NCI-H345 (cell line): ENCODE data around the gene SLC25A45.
A peak's percentile ranks its signal among the peaks of the same experiment; 100 is the strongest.

ENCODE experiments used
- DNase-seq: peaks from one replicate; lab custom pipeline; 2025; lab: John Stamatoyannopoulos, UW

The SLC25A45 gene

DNA sequence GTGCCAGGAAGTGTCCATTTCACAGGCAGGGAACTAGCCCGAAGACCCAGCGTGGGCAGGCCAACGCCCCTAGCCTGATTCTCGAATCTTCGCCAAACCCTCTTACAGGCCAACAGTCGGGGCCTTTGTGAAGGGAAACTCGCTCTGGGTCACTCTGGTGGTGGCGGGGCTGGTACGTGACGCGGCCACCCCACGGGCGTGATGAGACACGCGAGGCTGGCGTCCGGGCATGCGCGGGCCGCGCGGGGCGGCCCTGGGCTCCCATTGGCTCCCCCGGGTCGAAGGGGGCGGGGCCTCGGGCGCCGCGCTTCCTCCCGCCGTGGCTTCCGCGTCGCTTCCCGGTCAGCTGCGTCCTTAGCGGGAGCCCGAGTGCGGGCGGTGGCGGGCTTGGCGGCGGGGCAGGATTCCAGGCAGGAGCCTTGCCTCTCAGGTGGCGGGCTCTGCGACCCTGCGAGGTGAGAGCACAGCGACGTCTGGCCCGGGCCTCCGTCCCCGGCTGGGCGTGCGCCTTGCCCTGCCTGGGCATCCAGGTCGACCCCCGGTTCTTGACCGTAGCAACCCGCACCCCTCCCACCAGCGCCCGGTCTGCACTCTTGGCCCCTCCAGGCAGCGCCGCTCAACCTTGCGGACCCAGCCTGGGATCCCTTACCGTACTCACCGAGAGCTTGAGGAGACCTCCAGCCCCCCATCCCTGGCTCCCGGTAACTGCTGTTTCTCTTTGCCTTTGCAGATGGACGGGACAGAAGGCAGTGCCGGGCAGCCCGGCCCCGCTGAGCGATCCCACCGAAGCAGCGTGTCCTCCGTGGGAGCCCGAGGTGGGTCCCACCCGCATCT, 4.1 kb upstream of the SLC25A45 start, which contains the start of gene FRMD8:
TSS of gene FRMD8 (plus strand) at position 331 of the 834 bp plus-strand sequence. CDS start at position 731, 400 bp downstream.
- DNase-seq, result peak; percentile 86

DNA sequence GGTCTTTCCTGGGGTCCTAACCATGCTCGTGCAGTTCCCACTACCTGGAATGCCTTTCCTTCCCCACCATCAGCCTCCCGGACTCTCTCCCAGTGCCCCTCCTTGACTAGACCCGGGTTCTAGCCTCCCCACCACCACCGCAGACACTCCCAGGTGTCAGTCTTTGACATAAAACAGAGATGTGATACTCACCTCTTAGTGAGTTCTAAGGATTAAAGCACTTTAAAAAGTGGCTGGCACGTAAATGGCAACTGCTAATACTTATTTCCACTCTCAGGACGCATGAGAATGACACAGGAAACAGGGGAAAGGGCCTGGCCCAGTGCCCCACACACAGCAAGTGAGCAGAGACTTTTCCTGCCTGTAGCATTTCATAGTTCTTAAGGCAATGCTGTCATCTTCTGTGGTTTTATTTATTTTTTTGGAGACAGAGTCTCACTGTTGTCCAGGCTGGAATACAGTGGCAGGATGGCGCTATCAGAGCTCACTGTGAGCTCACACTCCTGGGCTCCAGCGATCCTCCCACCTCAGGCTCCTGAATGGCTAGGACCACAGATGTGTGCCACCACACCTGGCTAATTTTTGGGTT, 1.9 kb upstream of the SLC25A45 start:
- no peak for DNase-seq

DNA sequence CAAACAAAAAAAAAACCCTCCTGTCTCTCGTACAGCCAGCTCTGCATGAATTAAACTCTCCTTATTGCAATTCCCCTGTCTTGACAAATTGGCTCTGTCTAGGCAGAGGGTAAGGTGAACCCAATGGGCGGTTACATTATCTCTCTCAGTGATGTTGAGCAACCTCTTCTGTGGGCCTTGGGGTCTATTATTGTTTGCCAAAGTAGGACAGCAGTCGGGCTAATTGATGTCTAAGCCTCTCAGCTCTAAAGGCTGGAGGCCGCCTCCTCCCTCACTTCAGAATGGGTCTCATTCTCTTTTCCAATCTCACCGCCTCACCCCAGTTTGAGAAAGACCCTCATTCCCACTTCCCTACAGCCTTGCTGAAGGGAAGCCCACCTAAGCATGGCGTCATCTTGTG, 1.3 kb upstream of the SLC25A45 start:
- DNase-seq, result no peak

DNA sequence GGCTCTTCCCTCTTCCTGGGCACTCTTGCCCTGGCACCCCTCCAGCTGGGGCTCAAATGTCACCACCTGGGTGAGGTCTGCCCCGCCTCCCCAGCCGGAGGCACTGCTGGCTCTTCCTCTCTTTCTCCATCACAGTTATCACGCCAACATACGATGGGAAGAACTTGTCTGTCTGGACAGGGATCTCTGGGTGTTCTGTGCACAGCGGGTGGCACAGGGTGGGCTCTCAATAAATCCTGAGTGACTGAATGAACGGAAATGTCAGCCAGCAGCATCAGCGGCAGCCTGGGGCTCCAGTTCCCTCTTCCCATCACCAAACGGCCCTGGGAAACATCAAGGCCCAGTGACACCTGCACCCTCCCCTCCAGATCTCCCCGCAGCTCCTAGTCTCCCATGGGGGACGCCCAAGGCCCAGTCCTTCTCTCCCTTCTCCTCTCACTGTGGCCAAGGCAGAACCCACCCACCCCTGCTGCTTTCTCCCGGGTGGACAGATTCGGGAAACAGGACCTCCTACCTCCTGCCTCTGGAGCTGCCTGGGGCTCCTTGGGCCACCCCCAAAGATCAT, 440 bp upstream of the SLC25A45 start:
- DNase-seq, result no peak

DNA sequence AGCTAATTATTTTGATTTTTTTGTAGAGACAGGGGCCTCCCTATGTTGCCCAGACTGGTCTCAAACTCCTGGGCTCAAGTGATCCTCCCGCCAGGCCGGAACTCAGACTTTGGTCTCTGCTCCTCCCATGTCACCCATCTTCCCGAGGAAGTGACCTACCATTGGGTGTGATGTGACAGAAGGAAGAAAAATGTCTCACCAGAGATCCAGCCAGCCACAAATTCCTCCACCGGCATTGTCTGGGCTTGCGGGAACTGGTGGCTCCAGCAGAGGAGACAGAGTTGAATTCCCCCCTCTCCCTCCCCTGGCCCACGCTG, 772 bp downstream of the SLC25A45 start:
- DNase-seq, result no peak

DNA sequence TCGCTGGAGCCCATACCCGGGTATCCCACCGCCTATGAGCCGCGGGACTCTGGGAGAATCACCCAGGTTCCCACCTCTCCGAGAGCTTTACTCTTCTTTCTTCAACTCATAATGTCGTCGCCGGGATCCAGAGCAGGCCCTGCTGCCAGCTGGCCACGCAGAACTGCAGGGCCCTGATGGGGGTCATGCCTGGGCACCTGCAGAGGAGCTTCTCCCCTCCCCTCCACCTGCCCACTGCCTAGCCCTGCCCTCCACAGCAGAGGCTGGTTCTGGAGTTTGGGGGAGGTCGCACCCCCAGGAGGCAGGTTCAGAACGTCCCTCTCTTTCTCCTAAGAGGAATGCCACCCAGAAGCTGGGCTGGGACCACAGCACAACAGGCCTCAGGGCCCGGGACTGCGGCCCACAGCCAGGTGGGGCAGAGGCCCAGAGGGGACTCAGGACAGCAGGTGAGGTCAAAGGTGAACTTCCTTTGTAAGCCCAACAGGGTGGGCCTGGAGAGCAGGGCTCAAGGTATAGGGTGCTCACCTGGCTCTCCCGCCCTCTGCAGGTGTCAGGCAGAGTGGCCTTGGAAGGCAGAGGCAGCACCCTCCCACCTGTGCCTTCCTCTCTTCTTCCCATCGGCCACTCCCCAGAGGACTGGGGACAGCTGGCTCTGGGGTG, 1.9 kb downstream of the SLC25A45 start:
- DNase-seq, result no peak

DNA sequence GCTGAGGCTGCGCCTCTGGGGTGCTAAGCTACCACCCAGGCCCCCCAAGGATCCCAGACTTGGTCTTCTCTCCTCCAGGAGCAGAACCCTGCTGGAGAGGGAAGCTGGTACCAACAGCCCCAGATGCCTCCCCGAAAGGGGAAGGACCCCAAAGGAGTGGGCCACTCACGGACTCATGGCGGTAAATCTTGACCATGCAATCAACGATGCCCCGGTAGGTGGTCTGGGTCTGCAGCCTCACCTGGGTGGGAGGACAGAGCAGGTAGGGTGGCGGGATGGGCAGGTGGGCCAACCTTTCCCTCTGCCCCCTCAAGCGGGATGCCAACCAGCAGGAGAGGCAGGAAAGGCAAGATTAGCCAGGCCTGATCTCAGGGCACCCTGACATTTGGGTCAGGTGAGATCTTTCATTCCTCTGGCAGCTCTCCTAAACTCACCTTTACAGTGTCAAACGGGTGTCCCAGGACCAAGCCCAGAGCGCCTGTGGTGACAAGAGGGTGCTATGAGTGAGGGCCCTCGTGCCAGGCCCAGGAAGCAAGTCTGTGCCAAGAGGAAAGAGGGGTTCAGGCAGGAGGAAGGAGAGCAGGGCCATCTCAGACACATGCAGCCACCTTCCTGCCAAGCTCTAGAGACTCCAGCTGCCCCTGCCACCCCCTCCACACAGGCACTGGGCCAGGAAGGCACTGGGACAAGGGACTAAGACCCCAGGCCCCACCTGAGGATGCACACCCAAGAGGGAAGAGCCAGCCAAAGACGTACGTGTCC, 2.6 kb downstream of the SLC25A45 start:
- DNase-seq, result no peak

DNA sequence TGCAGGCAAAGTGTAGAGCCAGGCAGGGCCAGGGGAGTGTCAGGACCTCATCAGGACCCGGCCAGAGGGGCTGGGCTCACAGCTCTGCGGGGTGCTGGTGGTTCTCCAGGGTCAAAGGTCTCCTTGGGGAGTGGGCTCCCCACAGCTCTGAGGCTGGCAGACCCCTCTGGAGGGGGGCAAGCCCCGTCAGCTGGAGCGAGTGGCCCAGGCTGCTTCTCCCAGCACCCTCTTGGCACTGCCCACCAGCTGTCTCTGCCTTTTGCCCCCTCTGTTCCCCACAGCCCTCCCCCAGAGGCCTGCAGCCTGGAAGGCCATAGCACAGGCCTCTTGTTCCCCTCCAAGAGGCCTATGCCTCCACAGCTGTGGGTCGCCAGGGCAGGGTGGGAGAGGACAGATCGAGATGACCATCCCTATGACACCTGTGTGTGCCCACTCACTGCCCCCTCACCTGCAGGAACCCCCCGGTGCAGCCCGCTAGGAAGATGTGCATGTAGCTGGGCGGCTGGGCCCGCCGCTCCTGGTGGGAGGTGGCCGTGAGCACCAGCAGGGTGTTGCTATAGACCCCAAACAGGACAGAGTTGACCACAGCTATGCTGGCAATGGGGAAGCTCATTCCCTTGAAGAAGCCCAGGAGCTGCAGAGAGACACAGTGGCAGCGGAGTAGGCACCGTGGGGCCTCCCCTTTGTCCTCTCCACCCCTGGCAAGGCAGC, 3.4 kb downstream of the SLC25A45 start:
- DNase-seq, result no peak

DNA sequence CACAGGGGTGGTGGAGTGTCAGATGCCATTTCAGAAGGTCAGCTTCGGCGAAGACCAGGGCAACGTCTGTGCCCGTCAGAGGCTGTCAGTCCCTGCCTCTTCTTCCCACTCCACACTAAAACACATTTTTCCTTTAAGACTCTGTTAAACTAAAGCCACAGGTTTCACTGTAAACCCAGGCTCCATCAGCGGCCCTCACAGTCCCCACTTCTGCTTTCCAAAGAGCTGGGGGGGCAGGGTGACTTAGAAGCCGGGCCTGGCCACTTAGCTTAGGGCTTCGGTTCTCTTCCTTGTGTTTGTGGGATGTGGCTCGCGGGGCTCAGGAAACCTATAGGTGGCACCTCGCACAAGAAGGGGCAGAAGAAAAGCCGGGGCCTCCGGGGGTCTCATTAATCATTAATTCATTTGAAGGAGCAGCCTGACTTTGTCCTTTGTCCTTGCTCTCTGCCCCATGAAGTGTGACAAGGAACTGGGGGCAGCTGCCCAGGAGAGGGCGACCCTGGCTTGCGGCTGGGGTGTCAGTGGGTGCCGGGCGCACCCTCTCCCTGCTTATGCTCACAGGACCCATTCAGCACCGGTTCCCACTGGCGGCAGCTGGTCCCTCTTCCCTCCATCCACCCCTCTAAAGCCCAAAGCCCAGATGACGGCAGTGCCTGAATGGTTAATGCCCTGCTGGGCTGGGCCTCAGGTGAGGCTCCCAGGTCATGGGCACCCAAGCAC, 4.1 kb downstream of the SLC25A45 start:
- DNase-seq, result no peak

DNA sequence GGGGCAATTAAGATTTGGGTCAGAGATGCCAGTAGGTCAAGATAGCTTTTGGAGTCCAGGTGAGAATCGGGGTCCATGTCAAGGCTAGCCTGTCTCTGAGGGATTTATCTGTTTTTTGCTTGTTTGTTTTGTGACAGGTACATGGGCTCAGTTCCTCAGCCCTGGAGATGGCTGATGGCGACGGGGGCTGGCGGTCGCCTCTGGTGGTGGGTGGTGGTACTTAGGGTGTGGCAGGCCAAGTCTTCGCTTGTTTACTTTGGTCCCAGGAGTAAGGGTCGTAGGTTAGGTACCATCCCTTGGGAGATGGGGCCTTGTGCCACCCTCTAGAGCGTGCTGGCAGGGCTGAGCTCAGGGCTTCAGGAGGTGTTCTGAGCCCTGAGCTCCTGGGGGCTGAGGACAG, 4.7 kb downstream of the SLC25A45 start:
- DNase-seq, result no peak

DNA sequence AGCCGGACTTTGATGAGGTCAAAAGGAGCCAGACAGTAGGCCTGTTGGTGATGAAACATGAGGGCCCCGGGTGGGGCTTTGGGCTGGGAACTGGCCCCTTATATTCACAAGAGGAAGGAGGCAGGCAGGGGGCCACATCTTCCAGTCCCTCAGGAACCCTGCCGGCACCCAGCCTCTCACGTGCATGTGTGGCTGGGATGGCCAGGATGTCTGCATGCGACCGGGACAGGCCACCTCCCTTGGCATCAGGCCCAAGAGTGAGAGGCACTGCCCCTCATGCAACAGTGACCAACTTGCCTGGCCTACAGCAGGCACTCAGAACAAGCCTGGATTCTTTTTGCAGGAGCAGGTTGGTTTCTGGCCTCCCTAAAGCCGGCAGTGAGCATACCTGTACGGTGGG, 5.4 kb downstream of the SLC25A45 start:
- DNase-seq, result no peak

DNA sequence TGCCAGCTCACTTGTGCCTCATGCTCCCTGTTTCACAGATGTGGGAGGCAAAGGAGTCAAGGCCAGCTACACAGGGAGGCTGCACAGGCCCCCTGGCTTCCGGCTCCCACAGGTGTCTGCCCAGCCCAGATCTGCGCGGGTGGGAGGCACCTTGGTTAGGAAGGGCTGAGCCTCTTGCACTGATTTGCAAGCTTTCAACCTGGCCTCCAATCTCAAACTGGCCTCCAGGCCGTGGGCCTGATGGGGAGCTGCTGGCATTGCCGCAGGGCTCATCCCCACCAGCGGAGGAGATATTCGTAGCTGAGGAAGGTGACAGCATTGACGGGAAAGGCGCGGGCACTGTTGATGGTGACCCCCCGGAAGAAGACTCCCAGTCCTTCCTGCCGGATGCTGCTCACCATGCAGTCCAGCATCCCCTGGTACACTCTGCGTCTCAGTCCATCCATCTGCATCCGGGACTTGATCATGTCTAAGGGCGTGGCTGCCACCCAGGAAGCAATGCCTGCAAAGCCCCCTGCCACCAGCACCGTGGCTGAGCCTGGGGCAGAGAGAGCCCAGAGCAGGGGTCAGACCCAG, 6.2 kb downstream of the SLC25A45 start:
- DNase-seq, result no peak

DNA sequence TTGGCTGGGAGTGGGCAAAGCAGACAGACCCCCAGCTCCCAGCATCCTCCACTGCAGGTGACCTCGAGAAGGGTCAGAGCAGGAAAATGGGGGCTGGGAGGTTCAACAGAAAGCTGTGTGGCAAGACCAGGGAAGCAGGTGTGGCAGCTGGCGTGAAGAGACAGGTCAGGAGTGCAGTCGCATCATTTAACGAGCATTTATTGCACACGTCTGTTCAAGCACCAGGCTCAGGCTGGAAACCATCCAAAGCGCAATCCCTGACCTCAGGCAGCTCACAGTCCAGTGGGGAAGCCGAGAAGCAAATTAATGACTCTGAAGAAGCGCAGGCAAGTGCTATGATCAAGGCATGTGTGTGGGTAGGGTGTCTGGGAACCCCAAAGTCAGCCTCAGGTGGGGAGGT, 7.4 kb downstream of the SLC25A45 start:
- no peak for DNase-seq

DNA sequence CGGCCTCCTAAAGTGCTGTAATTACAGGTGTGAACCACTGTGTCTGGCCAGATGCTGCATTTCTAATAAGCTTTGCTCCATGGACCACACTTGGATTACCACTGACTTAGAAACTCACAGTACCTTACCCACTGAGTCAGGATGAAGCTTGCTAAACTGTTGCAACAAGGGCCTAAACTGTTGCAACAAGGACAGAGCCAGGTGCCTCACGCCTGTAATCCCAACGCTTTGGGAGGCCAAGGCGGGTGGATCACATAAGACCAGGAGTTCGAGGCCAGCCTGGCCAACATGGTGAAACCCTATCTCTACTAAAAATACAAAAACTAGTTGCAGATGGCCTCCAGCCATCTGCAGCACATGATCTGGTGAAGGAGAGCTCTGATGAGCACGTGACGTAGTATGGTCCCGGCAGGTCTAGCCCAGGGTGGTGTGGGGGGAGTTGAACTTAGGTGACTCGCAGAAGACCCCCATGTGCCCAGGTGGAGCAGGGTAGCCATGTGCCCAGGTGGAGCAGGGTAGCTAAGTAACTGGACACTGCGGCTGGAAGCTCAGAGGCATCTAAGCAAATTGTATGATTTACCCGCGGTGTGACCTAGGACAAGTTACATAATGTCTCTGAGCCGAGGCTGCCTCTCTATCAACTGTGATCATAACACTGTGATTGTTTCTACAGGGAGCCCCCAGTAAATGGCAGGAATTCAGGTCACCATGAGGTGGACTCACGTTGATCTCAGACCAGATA, 8.4 kb downstream of the SLC25A45 start:
- DNase-seq, result no peak

DNA sequence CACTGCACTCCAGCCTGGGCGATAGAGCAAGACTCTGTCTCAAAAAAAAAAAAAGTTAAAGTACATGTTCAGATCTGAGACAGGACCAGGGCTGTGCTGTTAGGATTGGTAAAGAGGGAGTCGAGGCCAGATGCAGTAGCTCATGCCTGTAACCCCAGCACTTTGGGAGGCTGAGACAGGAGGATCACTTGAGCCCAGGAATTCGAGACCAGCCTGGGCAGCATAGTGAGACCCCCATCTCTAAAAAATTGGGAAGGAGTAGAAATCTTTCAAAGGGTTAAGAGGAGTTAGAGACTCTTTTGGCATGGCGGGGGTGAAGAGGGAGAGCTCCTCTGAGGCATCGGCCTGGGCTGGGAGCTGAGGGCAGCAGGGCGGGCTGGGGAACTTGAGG, 11.8 kb downstream of the SLC25A45 start:
- no peak for DNase-seq

DNA sequence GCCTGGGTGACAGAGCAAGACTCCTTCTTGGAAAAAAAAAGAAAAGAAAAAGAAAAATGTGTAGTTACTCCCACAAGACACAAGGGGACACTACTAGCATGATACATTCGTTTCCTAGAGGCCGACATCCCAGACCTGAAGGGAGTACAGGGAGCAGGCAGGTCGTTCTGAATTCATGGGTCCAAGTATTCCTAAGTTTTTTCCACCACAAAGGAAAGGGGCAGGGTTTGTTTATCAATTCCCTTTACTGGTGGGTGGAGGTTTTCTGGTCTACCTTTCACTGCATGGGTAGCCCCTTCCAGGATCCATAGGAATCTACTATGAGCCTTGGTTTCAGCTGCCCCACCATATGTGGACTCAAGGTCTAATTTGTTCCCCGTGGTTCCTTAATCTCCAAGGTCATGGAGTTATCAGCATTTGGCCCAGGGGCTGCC, 16.1 kb downstream of the SLC25A45 start:
- peak; percentile 70 for DNase-seq

DNA sequence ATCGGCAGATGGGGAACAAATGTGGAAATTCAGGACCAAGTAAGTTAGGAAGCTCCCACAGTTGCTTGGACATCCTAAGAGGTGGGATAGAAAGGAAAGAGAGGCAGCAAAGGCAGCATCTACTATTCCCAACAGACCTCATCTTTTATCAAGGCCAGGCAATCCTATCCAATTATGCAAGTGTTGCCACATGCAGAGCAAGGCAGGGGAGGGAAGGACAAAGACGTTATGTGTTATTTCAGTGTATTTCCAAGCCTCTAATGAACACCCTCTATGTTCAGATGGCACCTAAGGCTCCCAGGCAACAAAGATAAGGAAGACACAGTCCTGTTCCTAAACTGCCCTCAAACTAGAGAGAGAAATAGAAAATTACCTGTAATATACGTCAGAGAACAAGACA, 18.7 kb downstream of the SLC25A45 start:
- no peak for DNase-seq

DNA sequence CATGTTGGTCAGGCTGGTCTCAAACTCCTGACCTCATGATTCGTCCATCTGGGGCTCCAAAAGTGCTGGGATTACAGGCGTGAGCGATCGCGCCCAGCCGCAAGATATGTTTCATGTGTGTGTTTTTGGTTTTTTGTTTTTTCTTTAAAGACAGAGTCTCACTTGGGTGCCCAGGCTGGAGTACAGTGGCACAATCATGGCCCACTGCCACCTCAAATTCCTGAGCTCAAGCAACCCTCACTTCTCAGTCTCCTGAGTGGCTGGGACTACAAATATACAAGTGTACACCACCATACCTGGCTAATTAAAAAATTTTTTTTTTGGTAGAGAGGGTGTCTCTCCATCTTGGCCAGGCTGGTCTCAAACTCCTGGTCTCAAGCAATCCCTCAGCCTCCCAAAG, 19.5 kb downstream of the SLC25A45 start:
- no peak for DNase-seq

DNA sequence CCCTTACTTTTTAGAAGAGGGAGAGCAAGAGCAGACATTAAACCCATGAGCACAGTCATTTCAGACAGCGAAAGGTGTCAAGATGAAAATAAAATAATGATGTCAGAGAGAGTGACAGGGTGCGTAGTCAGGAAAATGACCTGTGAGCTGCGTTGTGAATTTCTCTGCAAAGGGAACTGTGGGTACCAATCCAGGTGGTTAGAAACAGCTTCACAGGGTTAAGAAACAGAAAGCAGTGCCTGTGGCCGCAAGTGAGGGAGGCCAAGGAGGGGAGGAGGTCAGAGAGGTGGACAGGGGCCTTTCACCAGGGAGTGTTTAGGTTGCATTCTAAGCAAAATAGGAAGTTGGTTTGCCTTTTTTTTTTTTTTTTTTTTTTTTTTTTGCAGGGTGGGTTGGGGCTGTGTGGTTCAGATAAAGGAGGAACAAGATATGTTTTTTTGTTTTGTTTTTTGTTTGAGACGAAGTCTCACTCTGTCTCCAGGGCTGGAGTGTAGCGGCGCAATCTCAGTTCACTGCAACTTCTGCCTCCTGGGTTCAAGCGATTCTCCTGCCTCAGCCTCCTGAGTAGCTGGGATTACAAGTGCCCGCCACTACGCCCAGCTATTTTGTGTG, 20.0 kb downstream of the SLC25A45 start:
- no peak for DNase-seq
